SJCRH30 (cell line): Measurements from ENCODE around the gene WFDC12. TPM values are rescaled to one million over a fixed set of nuclear protein-coding genes. Genes with fewer than 3 reads are reported as not detected.

ENCODE experiments used
- DNase-seq, 2 experiments: peaks; one replicate each; pipeline ENCODE4 v3.0.0-alpha.2; 2015 to 2020
- H3K27ac ChIP-seq: fragments of 250-450 bp; sonication (Bioruptor Pico); 2 replicates; pipeline ENCODE4 v1.5.1; 2020; ENCODE audit warnings: mild to moderate bottlenecking, moderate library complexity
- H3K27me3 ChIP-seq: fragments of 250-450 bp; sonication (Bioruptor Pico); 2 replicates; pipeline ENCODE4 v1.5.1; 2020; ENCODE audit warnings: mild to moderate bottlenecking, moderate library complexity
- H3K36me3 ChIP-seq: fragments of 250-450 bp; sonication (Bioruptor Pico); 2 replicates; pipeline ENCODE4 v1.5.1; 2020; ENCODE audit warnings: mild to moderate bottlenecking, moderate library complexity
- H3K4me1 ChIP-seq: fragments of 250-450 bp; sonication (Bioruptor Pico); 2 replicates; pipeline ENCODE4 v1.5.1; 2020; ENCODE audit warnings: mild to moderate bottlenecking, moderate library complexity
- H3K4me3 ChIP-seq: fragments of 250-450 bp; sonication (Bioruptor Pico); 2 replicates; pipeline ENCODE4 v1.5.1; 2020; ENCODE audit warnings: mild to moderate bottlenecking, moderate library complexity
- H3K9me3 ChIP-seq: fragments of 250-450 bp; sonication (Bioruptor Pico); replicated peaks from 2 replicates; pipeline ENCODE4 v1.5.1; 2020; ENCODE audit warnings: mild to moderate bottlenecking, moderate library complexity
- total RNA-seq: library from RNA; depleted of rRNA; stranded (reverse); fragments of >200 nt; shearing (Covaris generic); gene quantifications from 2 replicates; pipeline ENCODE4 v1.2.3, GENCODE V29; 2014

Gene WFDC12
- total RNA-seq, 1 experiment from 2014 or later: not detected

DNA sequence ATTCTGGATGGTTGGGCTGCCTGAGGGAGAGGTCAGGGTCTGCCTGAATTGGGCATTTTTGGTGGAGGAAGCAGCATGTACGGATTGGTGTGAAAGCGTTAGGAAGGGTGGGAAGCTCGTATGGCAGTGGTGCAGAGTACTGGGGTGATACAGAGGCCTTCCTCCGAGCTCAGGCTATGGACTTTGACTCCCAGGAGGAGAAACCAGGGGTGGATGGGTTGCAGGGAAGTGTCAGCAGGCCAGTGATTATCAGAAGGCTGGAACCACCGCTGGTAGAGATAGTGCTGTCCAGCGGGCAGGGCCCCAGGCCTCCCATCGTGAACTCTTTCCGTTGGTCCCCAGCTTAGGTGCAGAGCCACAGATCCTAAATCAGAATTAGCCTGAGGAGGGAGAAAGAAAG lies 14.6 kb downstream of the WFDC12 start:
- Histone ChIP-seq H3K9me3 (no peaks in the 10 kb centered on the region; the same call in 1 of the 2 replicates), H3K4me1 (peaks cover 4% of the 10 kb centered on the region; the same call in 1 of the 2 replicates), H3K4me3 (no peak overlapping the region), H3K36me3 (no peaks in the 10 kb centered on the region), H3K27ac (no peak overlapping the region), H3K27me3 (0 out of 2 replicates have a peak, but pooled peaks cover 6% of the 10 kb centered on the region)
- DNase-seq: no peak

DNA sequence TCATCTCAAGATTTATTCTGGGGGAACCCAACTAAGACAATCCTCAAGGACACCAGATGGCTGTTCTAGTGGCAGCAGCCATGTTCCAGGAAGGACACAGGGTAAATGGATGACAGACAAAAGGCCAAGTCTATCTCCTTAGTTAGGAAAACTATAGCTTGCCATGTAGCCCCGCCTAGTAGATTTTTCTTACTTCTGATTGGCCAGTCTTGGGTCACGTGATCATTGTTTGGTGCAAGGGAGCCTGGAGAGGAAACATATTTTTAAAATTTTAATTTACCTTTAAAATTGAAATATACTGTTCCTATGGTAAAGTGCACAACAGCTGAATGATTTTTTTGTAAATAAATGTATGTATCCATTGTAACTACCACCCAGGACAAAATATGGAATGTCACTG lies 18.9 kb downstream of the WFDC12 start:
- Histone ChIP-seq H3K36me3 (no peaks in the 10 kb centered on the region), H3K4me1 (peaks cover 4% of the 10 kb centered on the region; the same call in 1 of the 2 replicates), H3K27me3 (no peaks in the 10 kb centered on the region), H3K27ac (peak overlapping the region; percentile 22; the same call in 1 of the 2 replicates), H3K4me3 (peak overlapping the region; percentile 9; the same call in 1 of the 2 replicates), H3K9me3 (no peaks in the 10 kb centered on the region; the same call in 1 of the 2 replicates)
- peak; percentile 49 to 67 for DNase-seq

GRCh38 chr20:45104786-45105185 lies 19.5 kb downstream of the WFDC12 start:
- H3K27me3 ChIP-seq: no peaks in the 10 kb centered on the region
- H3K36me3 ChIP-seq: no peaks in the 10 kb centered on the region
- peak overlapping the region; percentile 9; the same call in 1 of the 2 replicates for H3K4me3 ChIP-seq
- H3K9me3 ChIP-seq: no peaks in the 10 kb centered on the region; the same call in 1 of the 2 replicates
- H3K4me1 ChIP-seq: peaks cover 4% of the 10 kb centered on the region; the same call in 1 of the 2 replicates
- peak overlapping the region; percentile 22; the same call in 1 of the 2 replicates for H3K27ac ChIP-seq
- peak; percentile 80 to 82 for DNase-seq

- H3K9me3 ChIP-seq: no peaks in the 10 kb centered on the region; the same call in 1 of the 2 replicates
- DNase-seq: no peak
- H3K27me3 ChIP-seq: no peaks in the 10 kb centered on the region
- H3K4me1 ChIP-seq: peaks cover 4% of the 10 kb centered on the region; the same call in 1 of the 2 replicates
- H3K36me3 ChIP-seq: no peaks in the 10 kb centered on the region
- H3K4me3 ChIP-seq: no peak overlapping the region
- H3K27ac ChIP-seq: no peak overlapping the region
These were observed 21.2 kb downstream of the WFDC12 start for GRCh38 chr20:45103072-45103471.

- H3K27me3 ChIP-seq: no peaks in the 10 kb centered on the region
- no peak overlapping the region for H3K27ac ChIP-seq
- H3K36me3 ChIP-seq: no peaks in the 10 kb centered on the region
- no peaks in the 10 kb centered on the region for H3K9me3 ChIP-seq
- H3K4me3 ChIP-seq: no peak overlapping the region
- no peak for DNase-seq
- H3K4me1 ChIP-seq: peaks cover 4% of the 10 kb centered on the region; the same call in 1 of the 2 replicates
These were observed 22.9 kb downstream of the WFDC12 start for GRCh38 chr20:45101333-45101850.

DNA sequence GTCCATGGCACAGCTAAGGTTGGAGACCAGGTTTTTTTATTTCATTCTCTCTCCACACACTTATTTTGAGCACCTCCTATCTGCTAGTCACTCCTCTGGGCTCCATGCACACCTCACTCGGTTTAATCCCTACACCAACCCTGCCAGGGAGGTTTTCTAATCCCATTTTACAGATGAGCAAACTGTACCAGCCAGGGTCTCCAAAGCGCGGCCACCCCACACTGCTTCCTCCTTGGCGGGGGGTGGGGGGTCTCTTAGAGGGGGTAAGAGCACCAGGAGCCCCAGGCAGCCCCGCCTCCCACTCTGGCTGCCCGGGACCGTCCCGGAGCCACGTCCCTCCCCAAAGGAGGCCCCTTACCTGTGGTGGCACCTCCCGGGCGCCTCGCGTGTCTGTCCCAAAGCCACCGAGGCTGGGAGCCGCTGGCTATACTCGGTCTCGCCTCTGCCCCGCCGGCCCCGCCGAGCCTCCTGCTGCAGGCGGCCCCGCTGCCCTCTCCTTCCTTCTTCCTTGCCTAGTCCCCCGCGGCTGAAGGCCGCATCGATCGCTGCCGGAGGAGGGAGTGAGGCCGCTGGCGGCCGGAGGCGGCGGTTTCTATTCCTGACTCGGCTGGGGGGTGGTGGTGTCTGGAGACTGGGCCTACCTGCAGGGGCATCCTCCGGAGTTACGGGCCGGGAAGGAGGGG lies 23.6 kb downstream of the WFDC12 start, which contains the start of gene KCNS1:
TSS of gene KCNS1 (minus strand) at position 565 of the 683 bp plus-strand sequence. CDS start 1,891 bp downstream, outside the sequence.
- H3K9me3 ChIP-seq: no peaks in the 10 kb centered on the region
- H3K27ac ChIP-seq: no peak within 1 kb of the TSS
- H3K4me3 ChIP-seq: no peak within 1 kb of the TSS
- H3K27me3 ChIP-seq: no peaks in the 10 kb centered on the region
- H3K4me1 ChIP-seq: peaks cover 4% of the 10 kb centered on the region; the same call in 1 of the 2 replicates
- DNase-seq: no peak
- H3K36me3 ChIP-seq: no peaks in the 10 kb centered on the region

GRCh38 chr20:45098103-45098773 lies 26.0 kb downstream of the WFDC12 start:
- no peak overlapping the region for H3K27ac ChIP-seq
- H3K4me3 ChIP-seq: no peak overlapping the region
- H3K27me3 ChIP-seq: no peaks in the 10 kb centered on the region
- DNase-seq: no peak
- no peaks in the 10 kb centered on the region for H3K4me1 ChIP-seq
- no peaks in the 10 kb centered on the region for H3K36me3 ChIP-seq
- H3K9me3 ChIP-seq: no peaks in the 10 kb centered on the region

DNA sequence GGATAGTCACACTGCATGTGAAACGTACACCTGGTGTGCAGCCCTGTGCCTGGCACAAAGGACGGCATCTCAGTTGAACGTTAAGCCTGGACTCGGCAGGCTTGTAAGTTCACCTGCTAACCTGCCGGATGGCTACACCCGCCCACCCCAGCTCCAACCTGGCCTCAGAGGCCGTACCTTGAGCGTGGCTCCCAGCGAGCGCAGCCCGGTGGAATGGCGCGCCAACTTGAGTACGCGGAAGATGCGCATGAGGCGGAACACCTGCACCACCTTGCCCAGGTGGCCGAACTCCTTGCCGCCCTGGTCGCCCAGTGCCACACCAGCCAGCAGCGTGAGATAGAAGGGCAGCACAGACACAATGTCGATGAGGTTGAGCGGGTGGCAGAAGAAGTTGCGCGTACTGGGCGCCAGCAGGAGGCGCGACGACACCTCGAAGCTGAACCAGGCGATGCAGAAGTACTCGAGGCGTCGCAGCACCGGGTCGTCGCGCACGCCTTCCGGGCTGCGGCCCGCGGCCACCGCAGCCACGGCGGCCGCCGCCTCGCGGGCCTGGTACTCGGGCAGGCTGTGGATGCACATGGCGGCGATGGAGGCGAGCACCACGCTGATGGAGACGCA lies 26.7 kb downstream of the WFDC12 start:
- DNase-seq: no peak
- Histone ChIP-seq H3K36me3 (no peaks in the 10 kb centered on the region), H3K27me3 (no peaks in the 10 kb centered on the region), H3K27ac (no peak overlapping the region), H3K4me3 (no peak overlapping the region), H3K9me3 (no peaks in the 10 kb centered on the region), H3K4me1 (no peaks in the 10 kb centered on the region)

DNA sequence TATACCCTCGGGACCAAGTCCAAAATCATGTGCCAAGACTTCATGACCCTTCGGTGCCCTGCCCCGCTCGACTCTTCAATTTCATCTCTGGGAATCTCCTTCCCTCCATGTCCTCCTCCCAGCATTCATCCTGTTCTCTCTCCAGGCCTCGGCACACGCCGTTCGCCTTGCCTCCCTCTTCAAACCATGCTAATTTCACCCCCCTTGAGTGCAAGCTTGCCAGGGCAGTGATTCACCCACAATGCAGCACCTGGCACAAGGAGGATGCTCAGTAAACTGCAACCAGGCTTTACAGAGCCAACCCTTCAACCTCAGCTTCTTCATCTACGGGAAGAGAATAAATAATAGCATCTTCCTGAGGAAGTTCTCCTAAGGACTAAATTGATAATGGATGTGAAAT lies 27.5 kb downstream of the WFDC12 start:
- H3K4me3 ChIP-seq: no peak overlapping the region
- H3K27ac ChIP-seq: no peak overlapping the region
- H3K27me3 ChIP-seq: no peaks in the 10 kb centered on the region
- H3K9me3 ChIP-seq: no peaks in the 10 kb centered on the region
- no peak for DNase-seq
- no peaks in the 10 kb centered on the region for H3K36me3 ChIP-seq
- H3K4me1 ChIP-seq: peaks cover 4% of the 10 kb centered on the region

DNA sequence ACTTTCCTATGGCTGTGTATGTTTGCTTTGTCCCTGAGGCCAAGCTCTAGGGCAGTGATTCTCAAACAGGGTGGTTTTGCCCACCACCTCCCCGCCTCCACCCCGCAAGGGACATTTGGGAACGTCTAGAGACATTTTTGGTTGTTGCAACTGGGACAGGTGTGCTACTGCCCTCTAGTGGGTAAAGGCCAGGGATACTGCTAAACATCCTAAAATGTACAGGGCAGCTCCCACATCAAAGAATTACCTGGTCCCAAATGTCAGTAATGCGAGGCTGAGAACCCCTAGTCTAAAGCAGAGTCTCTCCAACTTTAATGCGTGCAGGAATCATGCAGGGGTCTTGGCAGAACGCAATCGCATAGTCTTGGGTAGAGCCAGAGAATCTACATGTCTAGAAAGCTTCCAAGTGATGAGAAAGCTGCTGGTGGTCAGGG lies 28.4 kb downstream of the WFDC12 start:
- Histone ChIP-seq H3K36me3 (no peaks in the 10 kb centered on the region), H3K4me3 (no peak overlapping the region), H3K4me1 (peaks cover 14% of the 10 kb centered on the region), H3K27ac (no peak overlapping the region), H3K9me3 (no peaks in the 10 kb centered on the region), H3K27me3 (no peaks in the 10 kb centered on the region)
- DNase-seq: peak; percentile 76 to 90

DNA sequence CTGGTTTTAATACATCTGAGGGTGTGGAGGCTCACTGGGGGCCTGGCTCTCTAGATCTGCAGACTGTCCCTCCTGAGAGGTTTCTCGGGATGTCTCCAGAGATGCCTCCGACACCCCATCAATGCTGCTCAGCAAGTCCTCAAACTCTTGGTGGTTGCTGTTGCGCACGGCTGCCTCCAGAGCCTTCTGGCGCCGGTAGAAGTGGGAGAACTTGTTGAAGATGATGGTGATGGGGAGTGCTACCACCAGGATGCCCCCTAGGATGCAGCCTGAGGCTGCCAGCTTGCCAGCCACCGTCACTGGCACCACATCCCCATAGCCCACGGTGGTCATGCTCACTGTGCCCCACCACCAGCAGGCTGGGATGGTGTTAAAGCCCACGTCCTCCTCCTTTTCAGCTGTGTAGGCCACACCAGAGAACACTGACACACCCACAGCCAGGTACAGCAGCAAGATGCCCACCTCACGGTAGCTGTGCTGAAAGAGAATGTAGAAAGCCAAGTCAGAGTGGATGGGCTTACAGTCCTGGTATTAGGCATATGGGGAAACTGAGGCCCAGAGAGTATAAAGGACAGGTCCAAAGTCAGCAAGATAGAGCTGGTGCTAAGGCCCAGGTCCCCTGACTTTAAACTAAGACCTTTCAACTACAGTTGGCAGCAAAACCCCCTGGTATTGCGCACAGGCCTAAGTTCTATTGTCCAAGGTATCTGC lies 29.2 kb downstream of the WFDC12 start:
- Histone ChIP-seq H3K9me3 (0 out of 2 replicates have a peak, but pooled peaks cover 2% of the 10 kb centered on the region), H3K27me3 (no peaks in the 10 kb centered on the region), H3K27ac (no peak overlapping the region), H3K4me1 (peaks cover 20% of the 10 kb centered on the region), H3K4me3 (no peak overlapping the region), H3K36me3 (no peaks in the 10 kb centered on the region)
- no peak for DNase-seq

DNA sequence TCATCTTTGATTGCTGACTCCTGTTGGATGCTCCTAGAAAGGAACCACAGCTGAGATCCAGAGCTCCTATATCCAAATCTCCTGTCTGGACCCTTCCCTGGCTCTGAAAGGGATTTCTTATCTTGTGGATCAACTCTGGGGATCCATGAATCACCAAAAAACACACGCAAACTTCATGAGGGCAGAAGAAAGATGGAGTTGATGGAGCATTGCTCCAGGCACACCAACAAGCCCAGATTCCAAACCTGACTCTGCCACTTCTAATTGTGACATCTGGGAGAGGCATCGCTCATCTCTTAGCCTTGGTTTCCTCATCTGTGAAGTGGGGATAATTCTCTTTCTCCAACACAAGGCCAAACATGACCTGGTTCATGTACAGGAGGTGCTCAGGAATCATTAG lies 30.1 kb downstream of the WFDC12 start:
- Histone ChIP-seq H3K9me3 (0 out of 2 replicates have a peak, but pooled peaks cover 3% of the 10 kb centered on the region), H3K27ac (no peak overlapping the region), H3K4me3 (no peak overlapping the region), H3K27me3 (no peaks in the 10 kb centered on the region), H3K4me1 (peaks cover 20% of the 10 kb centered on the region), H3K36me3 (no peaks in the 10 kb centered on the region)
- no peak for DNase-seq

GRCh38 chr20:45092898-45093297 lies 31.4 kb downstream of the WFDC12 start:
- Histone ChIP-seq H3K36me3 (no peaks in the 10 kb centered on the region), H3K4me3 (no peak overlapping the region), H3K4me1 (peaks cover 20% of the 10 kb centered on the region), H3K27me3 (no peaks in the 10 kb centered on the region), H3K9me3 (0 out of 2 replicates have a peak, but pooled peaks cover 3% of the 10 kb centered on the region), H3K27ac (no peak overlapping the region)
- no peak for DNase-seq

GRCh38 chr20:45091366-45091765 lies 32.9 kb downstream of the WFDC12 start:
- Histone ChIP-seq H3K27me3 (no peaks in the 10 kb centered on the region), H3K36me3 (no peaks in the 10 kb centered on the region), H3K4me1 (peaks cover 20% of the 10 kb centered on the region), H3K9me3 (0 out of 2 replicates have a peak, but pooled peaks cover 3% of the 10 kb centered on the region), H3K4me3 (no peak overlapping the region), H3K27ac (peak overlapping the region; percentile 13; the same call in 1 of the 2 replicates)
- peak; percentile 53 to 86 for DNase-seq
